Measurements from ENCODE around the gene PMPCA.

Gene PMPCA

DNA sequence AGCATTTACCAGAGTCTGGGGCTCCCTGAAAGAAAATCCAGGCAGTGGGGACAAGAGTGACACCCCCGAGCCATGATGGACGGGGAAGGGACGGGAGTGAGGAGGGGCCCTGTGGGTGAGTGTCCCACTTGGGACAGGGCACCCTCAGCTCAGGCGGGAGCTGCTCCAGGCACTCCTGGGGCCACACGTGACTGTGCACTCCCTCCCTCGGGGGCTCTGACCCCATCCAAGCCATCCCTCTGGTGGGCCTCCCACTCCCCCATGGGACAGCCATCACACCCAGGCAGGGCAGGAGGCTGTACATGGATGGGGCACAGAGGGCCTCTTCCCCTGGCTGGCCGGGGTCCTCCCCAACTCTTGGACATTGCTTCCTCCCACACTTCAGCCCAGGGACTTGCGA, 34.0 kb upstream of the PMPCA start:
- H3K27ac ChIP-seq (ENCODE audit: low read depth, low read length) = no peak overlapping the region
- no peak overlapping the region for H3K9ac ChIP-seq (ENCODE audit: low read depth, low read length)
- peaks cover 45% of the 10 kb centered on the region for H3K36me3 ChIP-seq (ENCODE audit: insufficient read depth, low read length)
- no peaks in the 10 kb centered on the region for H3K27me3 ChIP-seq (ENCODE audit: insufficient read depth, low read length)
- no peaks in the 10 kb centered on the region for H3K9me3 ChIP-seq (ENCODE audit: insufficient read depth, low read depth, low read length)
- H3K4me1 ChIP-seq (ENCODE audit: insufficient read depth, low read length) = no peaks in the 10 kb centered on the region
- 92% methylated on average over 8 of the region's 8 CpGs for WGBS
- H3K4me3 ChIP-seq (ENCODE audit: low read length) = no peak overlapping the region

GRCh38 chr9:136377341-136378169, 32.9 kb upstream of the PMPCA start:
- no peaks in the 10 kb centered on the region for H3K27me3 ChIP-seq (ENCODE audit: insufficient read depth, low read length)
- H3K36me3 ChIP-seq (ENCODE audit: insufficient read depth, low read length) = peaks cover 56% of the 10 kb centered on the region
- H3K9me3 ChIP-seq (ENCODE audit: insufficient read depth, low read depth, low read length) = no peaks in the 10 kb centered on the region
- no peak overlapping the region for H3K9ac ChIP-seq (ENCODE audit: low read depth, low read length)
- no peak overlapping the region for H3K27ac ChIP-seq (ENCODE audit: low read depth, low read length)
- WGBS = 95% methylated on average over 32 of the region's 32 CpGs
- H3K4me3 ChIP-seq (ENCODE audit: low read length) = no peak overlapping the region
- no peaks in the 10 kb centered on the region for H3K4me1 ChIP-seq (ENCODE audit: insufficient read depth, low read length)

DNA sequence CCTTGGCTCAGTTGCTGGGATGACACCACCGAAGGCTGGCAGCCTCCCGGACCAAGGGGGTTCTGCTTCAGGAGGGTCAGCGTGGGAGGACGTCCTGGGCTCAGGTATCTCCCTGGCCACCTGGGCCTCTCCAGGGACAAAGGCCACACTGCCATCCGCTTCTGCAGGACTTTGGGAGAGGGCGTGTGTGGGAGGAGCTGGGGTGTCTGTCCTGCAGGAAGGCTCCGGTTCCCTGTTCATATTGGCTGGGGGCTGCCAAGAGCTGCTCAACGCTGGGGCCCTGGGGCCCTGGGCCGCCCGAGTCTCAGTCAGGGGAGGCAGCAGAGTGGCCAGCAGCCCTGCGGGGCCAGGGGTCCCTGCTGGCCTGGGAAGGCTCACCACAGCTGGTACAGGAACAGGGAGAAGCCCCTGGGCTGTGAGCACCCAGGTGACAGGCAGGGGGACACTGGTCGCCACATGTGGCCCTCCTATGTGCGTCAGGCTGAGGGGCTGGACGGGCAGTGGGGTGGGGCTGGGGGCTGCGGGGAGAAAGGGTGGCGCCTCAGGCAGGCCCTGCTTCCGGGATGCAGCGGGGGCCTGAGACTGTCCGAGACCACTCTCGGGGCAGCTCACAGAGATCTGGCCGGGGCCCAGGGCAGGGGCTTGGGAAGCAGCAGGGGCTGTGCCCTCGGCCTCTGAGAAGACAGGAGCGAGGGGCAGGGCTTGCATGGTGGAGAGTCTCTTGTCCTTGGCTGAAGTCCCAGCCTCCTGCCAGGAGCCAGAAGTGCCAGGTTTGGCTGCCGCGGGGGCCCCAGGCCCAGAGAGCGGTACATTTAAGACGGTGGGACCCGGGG, 32.1 kb upstream of the PMPCA start:
- Histone ChIP-seq H3K36me3 (ENCODE audit: insufficient read depth, low read length) (peaks cover 64% of the 10 kb centered on the region), H3K9ac (ENCODE audit: low read depth, low read length) (no peak overlapping the region), H3K4me3 (ENCODE audit: low read length) (no peak overlapping the region), H3K4me1 (ENCODE audit: insufficient read depth, low read length) (no peaks in the 10 kb centered on the region), H3K9me3 (ENCODE audit: insufficient read depth, low read depth, low read length) (no peaks in the 10 kb centered on the region), H3K27me3 (ENCODE audit: insufficient read depth, low read length) (no peaks in the 10 kb centered on the region), H3K27ac (ENCODE audit: low read depth, low read length) (no peak overlapping the region)
- whole genome bisulfite sequencing = 91% methylated on average over 28 of the region's 28 CpGs

DNA sequence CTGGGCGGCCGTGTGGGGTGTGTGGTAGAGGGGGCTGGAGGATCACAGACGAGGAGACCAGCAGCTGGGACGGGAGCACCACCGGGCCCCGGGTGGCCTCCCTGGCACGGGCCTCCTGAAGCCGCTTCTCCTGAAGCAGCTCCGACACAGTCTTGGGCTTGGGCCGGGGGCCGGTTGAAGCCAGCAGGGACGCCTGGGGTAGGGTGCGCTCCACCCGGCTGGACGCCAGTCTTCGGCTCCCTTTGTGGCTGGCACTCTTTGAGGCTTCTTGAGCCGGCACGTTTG, 31.5 kb upstream of the PMPCA start:
- Histone ChIP-seq H3K27ac (ENCODE audit: low read depth, low read length) (no peak overlapping the region), H3K36me3 (ENCODE audit: insufficient read depth, low read length) (peaks cover 69% of the 10 kb centered on the region), H3K4me3 (ENCODE audit: low read length) (no peak overlapping the region), H3K9me3 (ENCODE audit: insufficient read depth, low read depth, low read length) (no peaks in the 10 kb centered on the region), H3K9ac (ENCODE audit: low read depth, low read length) (no peak overlapping the region), H3K27me3 (ENCODE audit: insufficient read depth, low read length) (no peaks in the 10 kb centered on the region), H3K4me1 (ENCODE audit: insufficient read depth, low read length) (no peaks in the 10 kb centered on the region)
- WGBS = 96% methylated on average over 18 of the region's 18 CpGs

DNA sequence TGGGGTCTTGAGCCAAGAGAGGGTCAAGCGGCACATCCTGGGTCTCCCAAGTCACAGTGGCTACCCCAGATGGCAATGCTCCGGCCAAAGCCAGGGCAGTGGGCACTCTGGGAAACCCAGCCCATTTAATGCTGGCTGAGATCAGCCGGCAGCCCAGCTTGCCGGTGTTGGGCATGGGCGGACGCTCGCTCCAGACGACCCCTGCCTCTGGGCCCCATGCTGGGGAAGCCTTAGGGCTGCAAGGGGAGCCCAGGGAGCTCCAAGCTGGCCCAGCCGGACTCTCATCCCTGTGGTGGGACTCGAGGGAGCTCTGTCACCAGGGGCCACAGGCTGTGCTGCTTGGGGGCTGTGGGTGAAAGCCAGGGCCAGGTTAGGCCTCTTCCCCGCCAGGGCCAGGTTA, 31.1 kb upstream of the PMPCA start:
- Histone ChIP-seq H3K9me3 (ENCODE audit: insufficient read depth, low read depth, low read length) (no peaks in the 10 kb centered on the region), H3K27ac (ENCODE audit: low read depth, low read length) (no peak overlapping the region), H3K4me1 (ENCODE audit: insufficient read depth, low read length) (no peaks in the 10 kb centered on the region), H3K36me3 (ENCODE audit: insufficient read depth, low read length) (peaks cover 73% of the 10 kb centered on the region), H3K4me3 (ENCODE audit: low read length) (no peak overlapping the region), H3K9ac (ENCODE audit: low read depth, low read length) (no peak overlapping the region), H3K27me3 (ENCODE audit: insufficient read depth, low read length) (no peaks in the 10 kb centered on the region)
- WGBS = 96% methylated on average over 11 of the region's 11 CpGs

DNA sequence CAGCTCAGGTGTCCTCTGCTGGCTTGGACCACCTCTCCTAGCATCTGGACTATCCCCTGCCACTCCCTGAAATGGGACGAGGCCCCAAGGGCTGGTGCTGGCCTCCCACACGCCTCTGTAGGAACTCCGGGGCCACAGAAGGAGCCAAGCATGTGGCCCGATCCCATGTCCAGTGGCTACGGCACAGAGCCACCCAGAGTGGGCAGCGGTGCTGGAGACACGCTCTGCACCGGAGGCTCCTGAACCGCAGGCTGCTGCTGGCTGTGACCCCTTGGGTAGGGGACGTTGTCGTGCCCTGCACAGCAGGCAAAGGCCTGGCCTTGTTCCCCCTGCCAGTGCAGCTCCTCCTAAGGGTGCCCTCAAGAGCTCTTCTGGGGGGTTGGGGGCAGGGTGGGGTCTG, 30.6 kb upstream of the PMPCA start:
- Histone ChIP-seq H3K4me1 (ENCODE audit: insufficient read depth, low read length) (no peaks in the 10 kb centered on the region), H3K27me3 (ENCODE audit: insufficient read depth, low read length) (no peaks in the 10 kb centered on the region), H3K27ac (ENCODE audit: low read depth, low read length) (no peak overlapping the region), H3K4me3 (ENCODE audit: low read length) (no peak overlapping the region), H3K9me3 (ENCODE audit: insufficient read depth, low read depth, low read length) (no peaks in the 10 kb centered on the region), H3K36me3 (ENCODE audit: insufficient read depth, low read length) (peaks cover 74% of the 10 kb centered on the region), H3K9ac (ENCODE audit: low read depth, low read length) (no peak overlapping the region)
- 90% methylated on average over 11 of the region's 11 CpGs for WGBS

GRCh38 chr9:136380381-136380780, 30.1 kb upstream of the PMPCA start:
- no peak overlapping the region for H3K9ac ChIP-seq (ENCODE audit: low read depth, low read length)
- no peaks in the 10 kb centered on the region for H3K4me1 ChIP-seq (ENCODE audit: insufficient read depth, low read length)
- H3K4me3 ChIP-seq (ENCODE audit: low read length) = no peak overlapping the region
- no peak overlapping the region for H3K27ac ChIP-seq (ENCODE audit: low read depth, low read length)
- 95% methylated on average over 17 of the region's 17 CpGs for WGBS
- H3K27me3 ChIP-seq (ENCODE audit: insufficient read depth, low read length) = no peaks in the 10 kb centered on the region
- H3K36me3 ChIP-seq (ENCODE audit: insufficient read depth, low read length) = peaks cover 74% of the 10 kb centered on the region
- H3K9me3 ChIP-seq (ENCODE audit: insufficient read depth, low read depth, low read length) = no peaks in the 10 kb centered on the region

DNA sequence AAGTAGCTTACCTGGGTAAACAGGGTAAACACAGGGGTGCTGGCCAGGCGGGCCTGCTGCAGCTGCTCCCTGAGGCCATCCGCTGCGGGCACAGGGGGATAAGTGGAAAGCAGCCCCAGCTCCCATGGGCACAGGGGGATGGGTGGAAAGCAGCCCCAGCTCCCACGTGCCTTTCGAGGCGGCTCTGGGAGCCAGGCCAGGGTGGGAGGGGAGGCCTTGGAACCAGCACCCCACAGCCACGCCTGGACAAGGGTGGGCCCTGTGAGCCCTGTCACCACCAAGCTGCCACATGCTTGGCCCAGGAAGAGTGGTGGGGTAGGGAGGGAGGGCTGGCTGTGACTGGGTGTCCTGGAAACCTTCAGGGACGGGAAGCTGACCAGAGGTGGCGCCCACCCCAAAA, 29.1 kb upstream of the PMPCA start:
- 95% methylated on average over 9 of the region's 9 CpGs for WGBS
- H3K9me3 ChIP-seq (ENCODE audit: insufficient read depth, low read depth, low read length) = no peaks in the 10 kb centered on the region
- no peak overlapping the region for H3K9ac ChIP-seq (ENCODE audit: low read depth, low read length)
- peaks cover 72% of the 10 kb centered on the region for H3K36me3 ChIP-seq (ENCODE audit: insufficient read depth, low read length)
- H3K27me3 ChIP-seq (ENCODE audit: insufficient read depth, low read length) = no peaks in the 10 kb centered on the region
- H3K27ac ChIP-seq (ENCODE audit: low read depth, low read length) = no peak overlapping the region
- H3K4me1 ChIP-seq (ENCODE audit: insufficient read depth, low read length) = no peaks in the 10 kb centered on the region
- no peak overlapping the region for H3K4me3 ChIP-seq (ENCODE audit: low read length)

DNA sequence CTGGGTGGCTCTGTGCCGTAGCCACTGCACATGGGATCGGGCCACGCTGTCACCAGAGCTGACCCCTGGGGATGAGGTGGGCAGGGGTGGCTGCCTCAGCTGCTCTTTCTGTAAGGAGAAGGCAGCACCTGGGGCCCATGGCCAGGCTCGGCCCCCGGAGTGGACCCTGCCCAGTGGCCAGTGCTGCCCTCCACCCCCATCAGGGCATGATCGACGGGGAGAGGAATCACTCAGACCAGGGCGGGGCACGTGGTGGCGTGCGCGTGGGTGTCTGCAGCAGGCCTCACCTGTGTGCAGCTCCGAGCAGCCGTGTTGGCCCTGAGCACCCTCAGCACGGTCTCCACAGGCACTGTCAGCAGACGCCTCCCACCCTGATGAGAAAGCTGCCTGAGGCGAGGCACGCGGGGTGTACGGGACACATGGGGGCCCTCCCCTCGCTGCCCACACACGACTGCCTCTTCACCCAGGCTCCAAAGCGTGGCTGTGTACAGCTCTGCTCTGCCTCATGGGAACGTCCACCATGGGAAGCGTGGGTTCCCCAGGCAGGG, 28.4 kb upstream of the PMPCA start:
- H3K9me3 ChIP-seq (ENCODE audit: insufficient read depth, low read depth, low read length) = no peaks in the 10 kb centered on the region
- H3K4me1 ChIP-seq (ENCODE audit: insufficient read depth, low read length) = no peaks in the 10 kb centered on the region
- peaks cover 69% of the 10 kb centered on the region for H3K36me3 ChIP-seq (ENCODE audit: insufficient read depth, low read length)
- H3K27ac ChIP-seq (ENCODE audit: low read depth, low read length) = no peak overlapping the region
- H3K4me3 ChIP-seq (ENCODE audit: low read length) = no peak overlapping the region
- no peak overlapping the region for H3K9ac ChIP-seq (ENCODE audit: low read depth, low read length)
- no peaks in the 10 kb centered on the region for H3K27me3 ChIP-seq (ENCODE audit: insufficient read depth, low read length)
- 91% methylated on average over 25 of the region's 25 CpGs for WGBS

GRCh38 chr9:136383436-136383835, 27.0 kb upstream of the PMPCA start:
- Histone ChIP-seq H3K36me3 (ENCODE audit: insufficient read depth, low read length) (peaks cover 83% of the 10 kb centered on the region), H3K27me3 (ENCODE audit: insufficient read depth, low read length) (no peaks in the 10 kb centered on the region), H3K9me3 (ENCODE audit: insufficient read depth, low read depth, low read length) (no peaks in the 10 kb centered on the region), H3K9ac (ENCODE audit: low read depth, low read length) (no peak overlapping the region; the same call in 1 of the 2 replicates), H3K4me1 (ENCODE audit: insufficient read depth, low read length) (no peaks in the 10 kb centered on the region), H3K4me3 (ENCODE audit: low read length) (no peak overlapping the region), H3K27ac (ENCODE audit: low read depth, low read length) (no peak overlapping the region)
- WGBS = 97% methylated on average over 20 of the region's 20 CpGs

- Histone ChIP-seq H3K4me3 (ENCODE audit: low read length) (no peak overlapping the region), H3K9ac (ENCODE audit: low read depth, low read length) (no peak overlapping the region), H3K9me3 (ENCODE audit: insufficient read depth, low read depth, low read length) (no peaks in the 10 kb centered on the region), H3K27me3 (ENCODE audit: insufficient read depth, low read length) (no peaks in the 10 kb centered on the region), H3K27ac (ENCODE audit: low read depth, low read length) (no peak overlapping the region), H3K36me3 (ENCODE audit: insufficient read depth, low read length) (peaks cover 89% of the 10 kb centered on the region), H3K4me1 (ENCODE audit: insufficient read depth, low read length) (no peaks in the 10 kb centered on the region)
- WGBS = 96% methylated on average over 11 of the region's 11 CpGs
These were observed 25.4 kb upstream of the PMPCA start for GRCh38 chr9:136385015-136385414.

All from HUES64 (cell line).